SK-N-MC (cell line): Measurements from ENCODE around the gene CRB3.

Experiments used
- EZH2 ChIP-seq: fragments of 200-600 bp; sonication (generic); IDR thresholded peaks from one replicate; pipeline ENCODE4 v1.6.1; 2017; ENCODE audit warnings: antibody characterized with exemption
- POLR2AphosphoS5 ChIP-seq: IDR thresholded peaks from 2 replicates; pipeline ENCODE4 v1.6.1; 2012; ENCODE audit warnings: mild to moderate bottlenecking, low read depth, low read length, borderline replicate concordance

DNA sequence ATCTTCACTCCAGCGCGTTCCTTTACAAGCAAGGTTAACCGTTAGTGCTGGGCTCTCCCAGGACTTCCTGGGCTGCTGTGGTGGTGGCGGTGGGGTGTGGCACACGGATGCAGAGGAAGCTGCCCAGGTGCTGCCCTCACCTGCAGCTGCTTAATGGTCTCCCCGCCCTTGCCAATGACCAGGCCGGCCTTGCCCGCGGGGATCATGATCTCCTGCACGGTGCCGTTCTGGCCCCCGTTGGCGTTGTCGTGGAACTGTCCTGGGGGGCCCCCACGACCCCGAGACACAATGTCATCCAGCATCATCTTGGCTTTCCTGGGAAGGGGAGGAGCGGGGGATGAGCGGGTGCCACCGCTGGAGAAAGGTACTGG, 45.5 kb upstream of the CRB3 start:
- TF ChIP-seq POLR2AphosphoS5: no peak
- no peak for TF ChIP-seq EZH2
